ENCODE results near the gene IL10RB.

IL10RB gene

GRCh38 chr21:33339135-33339534 is 73.0 kb downstream of the IL10RB start:
- DNase-seq, result no peak

GRCh38 chr21:33339918-33340317 is 73.8 kb downstream of the IL10RB start:
- no peak for DNase-seq

GRCh38 chr21:33345751-33346238 is 79.6 kb downstream of the IL10RB start:
- DNase-seq, result no peak

Measured in activated CD4-positive, alpha-beta T cell treated with anti-CD3 and anti-CD28 coated beads for 48 hours (primary cell).